GM19452 (cell line): Measurements from ENCODE around the gene IGFL1.
"Not testable (repeated sequence)": the region's sequence is repeated elsewhere in the genome, so short reads cannot be mapped to it uniquely, and the experiment has no call there.

Source experiments
- ATAC-seq: cut with Tn5 transposase; IDR thresholded peaks from one replicate; pipeline ENCODE4 v1.9.1; 2021; ENCODE audit not compliant: unreplicated experiment

Gene IGFL1

GRCh38 chr19:46229442-46229841 lies at the start of gene IGFL1:
TSS of gene IGFL1 (plus strand) at chr19:46229742. CDS start at chr19:46229775, 33 bp downstream.
- no peak for ATAC-seq

- ATAC-seq = no peak
Observed at GRCh38 chr19:46180701-46181387, 48.7 kb upstream of the IGFL1 start.

GRCh38 chr19:46181388-46181779 lies 48.2 kb upstream of the IGFL1 start:
- ATAC-seq = no peak

- ATAC-seq = no peak
Observed at GRCh38 chr19:46182476-46182875, 47.1 kb upstream of the IGFL1 start.

GRCh38 chr19:46184775-46185710 lies 44.5 kb upstream of the IGFL1 start:
- ATAC-seq = not testable (repeated sequence)

GRCh38 chr19:46186101-46186716 lies 43.3 kb upstream of the IGFL1 start:
- ATAC-seq = no peak

GRCh38 chr19:46186717-46187101 lies 42.8 kb upstream of the IGFL1 start:
- no peak for ATAC-seq

DNA sequence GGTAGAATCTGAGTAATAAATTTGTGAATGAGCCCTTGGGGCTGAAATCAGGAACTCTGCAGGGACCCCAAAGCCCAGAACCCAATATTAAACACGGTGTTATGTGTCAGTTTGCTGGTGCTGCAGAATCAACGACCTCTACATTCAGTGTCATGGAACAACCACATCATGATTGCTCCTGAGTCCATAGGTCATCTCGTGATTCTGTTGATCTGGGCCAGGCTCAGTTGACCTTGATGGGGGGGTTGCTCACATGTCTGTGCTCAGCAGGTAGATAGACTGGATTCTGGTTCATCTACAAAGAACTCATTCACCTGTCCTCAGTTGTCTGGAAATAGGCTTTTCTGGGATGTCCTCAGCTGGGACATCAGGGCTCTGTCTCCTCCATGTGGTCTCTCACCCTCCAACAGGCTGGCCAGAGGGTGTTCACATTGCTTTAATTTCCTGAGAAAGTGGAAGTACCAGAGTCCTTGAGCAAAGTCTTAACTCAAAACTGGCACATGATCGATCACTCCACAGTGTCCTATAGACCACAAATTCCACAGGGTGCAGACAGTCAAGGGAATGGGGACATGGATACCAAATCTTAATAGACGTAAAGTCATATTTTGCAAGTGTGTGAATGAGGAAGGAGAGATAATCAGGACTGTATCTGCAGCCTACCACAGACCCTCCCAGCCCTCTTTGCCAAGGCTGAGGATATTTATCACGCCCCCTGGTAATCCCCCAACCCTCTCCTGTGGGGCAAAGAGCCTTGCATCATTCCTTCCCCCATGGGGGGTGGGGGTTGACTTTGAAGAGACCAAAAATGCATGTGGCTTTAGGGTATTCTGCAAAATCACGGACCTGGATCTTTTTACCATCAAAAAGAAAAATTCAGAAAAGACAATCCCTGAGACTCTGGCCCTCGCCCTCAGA lies 39.3 kb upstream of the IGFL1 start:
- no peak for ATAC-seq

- ATAC-seq = no peak
Observed at GRCh38 chr19:46191356-46191755, 38.2 kb upstream of the IGFL1 start.

DNA sequence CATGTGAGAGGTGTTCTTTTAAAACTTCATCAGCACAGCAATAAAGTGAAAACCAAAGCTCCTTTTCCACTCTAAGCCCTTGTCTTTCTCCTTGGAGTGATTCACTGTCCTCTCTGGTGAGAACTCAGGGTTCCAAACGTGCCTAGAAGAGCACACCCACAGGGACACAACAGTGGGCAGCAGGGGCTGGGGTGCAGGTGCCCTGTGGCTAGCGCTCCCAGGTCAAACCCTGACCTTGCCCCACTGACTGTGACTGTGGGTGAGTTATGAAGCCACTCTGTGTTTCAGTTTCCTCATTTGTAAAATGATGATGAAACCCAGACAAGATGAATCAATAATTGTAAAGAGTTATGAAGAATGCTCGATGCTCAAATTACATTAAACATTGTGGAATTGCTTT lies 37.6 kb upstream of the IGFL1 start:
- ATAC-seq = no peak

DNA sequence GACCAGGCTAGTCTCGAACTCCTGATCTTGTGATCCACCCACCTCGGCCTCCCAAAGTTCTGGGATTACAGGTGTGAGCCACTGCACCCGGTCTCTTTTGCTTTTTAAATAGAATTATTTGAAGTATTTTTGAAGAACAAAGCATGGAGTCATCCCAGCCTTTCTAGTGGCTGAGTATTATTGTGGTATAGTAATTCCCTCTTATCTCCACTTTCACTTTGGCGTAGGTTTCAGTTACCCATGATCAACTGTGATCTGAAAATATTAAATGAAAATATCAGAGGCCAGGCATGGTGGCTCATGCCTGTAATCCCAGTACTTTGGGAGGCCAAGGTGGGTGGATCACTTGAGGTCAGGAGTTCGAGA lies 36.9 kb upstream of the IGFL1 start:
- ATAC-seq = not testable (repeated sequence)

GRCh38 chr19:46192992-46193650 lies 36.4 kb upstream of the IGFL1 start:
- no peak for ATAC-seq

- no peak for ATAC-seq
Observed at GRCh38 chr19:46193678-46194077, 35.9 kb upstream of the IGFL1 start.

DNA sequence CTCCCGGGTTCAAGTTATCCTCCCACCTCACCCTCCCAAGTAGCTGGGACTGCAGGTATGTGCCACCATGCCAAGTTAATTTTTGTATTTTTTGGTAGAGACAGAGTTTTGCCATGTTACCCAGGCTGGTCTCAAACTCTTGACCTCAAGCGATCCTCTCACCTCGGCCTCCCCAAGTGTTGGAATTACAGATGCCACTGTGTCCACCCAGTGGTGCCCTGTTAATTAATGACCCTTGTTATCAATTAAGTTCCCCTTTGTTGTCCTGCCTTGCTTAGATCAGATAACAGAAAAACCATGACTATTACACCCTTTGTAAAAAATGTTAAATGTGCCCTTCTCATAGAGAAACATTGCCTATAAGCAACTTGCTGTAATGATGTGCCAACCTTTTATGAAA lies 34.4 kb upstream of the IGFL1 start:
- no peak for ATAC-seq

DNA sequence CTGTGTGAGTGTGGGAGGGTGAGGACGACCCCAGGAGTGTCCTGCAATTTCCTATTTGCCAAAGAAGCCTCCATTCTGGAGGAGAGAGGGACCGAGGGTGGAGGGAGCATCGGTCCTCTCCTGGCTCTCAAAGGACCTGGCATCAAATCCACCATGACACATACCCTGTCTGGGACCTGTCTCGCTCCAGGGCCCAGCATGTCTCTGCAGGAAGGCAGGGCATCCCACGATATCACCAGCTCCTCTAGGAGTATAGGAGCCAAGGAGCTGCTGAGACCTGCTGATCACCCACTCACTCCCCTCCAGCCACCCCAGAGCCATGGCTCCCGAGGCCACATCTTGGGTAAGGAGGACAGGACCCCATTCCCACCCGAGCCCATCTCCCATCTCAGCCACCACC lies 33.6 kb upstream of the IGFL1 start:
- not testable (repeated sequence) for ATAC-seq

GRCh38 chr19:46196410-46197124 lies 33.0 kb upstream of the IGFL1 start:
- ATAC-seq = no peak

DNA sequence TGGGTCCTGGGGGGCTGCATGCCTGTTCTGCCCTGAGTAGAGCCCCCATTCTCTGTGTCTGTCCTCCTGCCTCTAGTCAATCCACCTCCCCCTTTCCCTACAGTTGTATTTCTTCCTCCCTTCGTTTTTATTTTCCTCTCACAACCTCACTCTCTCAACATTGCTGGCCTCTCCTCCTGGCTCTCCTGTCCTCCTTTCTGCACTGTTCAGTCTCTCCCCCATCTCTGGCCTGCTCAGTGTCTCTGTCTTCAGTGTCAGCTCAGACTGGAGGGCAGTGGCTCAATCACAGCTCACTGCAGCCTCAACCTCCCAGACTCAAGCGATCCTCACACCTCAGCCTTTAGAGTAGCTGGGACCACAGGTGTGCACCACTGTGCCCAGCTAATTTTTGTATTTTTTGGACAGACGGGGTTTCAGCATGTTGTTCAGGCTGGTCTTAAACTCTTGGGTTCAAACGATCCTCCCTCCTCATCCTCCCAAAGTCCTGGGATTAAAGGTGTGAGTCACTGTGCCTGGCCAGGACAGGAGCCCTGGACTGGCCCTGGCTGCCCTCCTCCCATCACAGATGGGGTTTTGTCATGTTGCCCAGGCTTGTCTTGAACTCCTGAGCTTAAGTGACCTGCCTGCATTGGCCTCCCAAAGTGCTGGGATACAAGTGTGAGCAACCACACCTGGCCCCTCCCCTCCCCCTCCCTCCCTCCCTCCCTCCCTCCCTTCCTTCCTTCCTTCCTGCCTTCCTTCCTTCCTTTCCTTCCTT lies 32.0 kb upstream of the IGFL1 start:
- no peak for ATAC-seq

DNA sequence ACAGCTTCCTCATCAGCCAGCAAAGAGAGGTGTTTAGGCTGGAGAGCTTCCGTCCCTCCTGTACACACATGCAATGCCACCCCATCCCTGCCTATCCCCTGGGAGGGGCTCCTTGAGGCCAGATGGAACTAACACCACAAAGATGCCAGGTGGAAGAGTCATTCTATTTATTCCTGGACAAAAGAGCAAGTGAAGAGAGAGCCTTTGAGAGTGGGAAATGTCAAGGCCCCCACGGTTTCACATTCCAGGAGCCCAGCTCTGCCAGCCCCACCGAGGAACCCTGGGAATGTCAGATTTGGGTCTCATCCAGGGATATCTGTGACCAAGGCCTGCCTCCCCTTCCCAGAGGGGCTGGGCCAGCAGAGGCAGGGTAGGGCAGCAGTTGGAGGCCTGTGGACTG lies 30.8 kb upstream of the IGFL1 start:
- ATAC-seq = no peak
